Activated naive CD4-positive, alpha-beta T cell treated with anti-CD3 and anti-CD28 coated beads, Interleukin-2, amount 50 U/mL, for 72 hours (primary cell): Measurements from ENCODE around the gene FREM3. TPM values are rescaled to one million over a fixed set of nuclear protein-coding genes. Genes with fewer than 3 reads are reported as not detected.
"Not testable (repeated sequence)": the region's sequence is repeated elsewhere in the genome, so short reads cannot be mapped to it uniquely, and the experiment has no call there.

Experiments used
- ATAC-seq, 2 donors: fragments of 150-1000 bp; cut with Tn5 transposase; 2 replicates each; pipeline ENCODE4 v1.10.0; 2021; ENCODE audit warnings: mild to moderate bottlenecking in 2 of 2, moderate library complexity in 2 of 2
- DNase-seq, 2 donors: peaks; one replicate each; pipeline ENCODE4 v3.0.0; 2021 to 2022; ENCODE audit warnings: low spot score in 2 of 2
- H3K27ac Mint-ChIP-seq, 2 donors: one replicate each; pipeline ENCODE4 v1.8.0; 2022; ENCODE audit warnings: mild to moderate bottlenecking in 2 of 2, mixed read lengths in 2 of 2
- H3K36me3 Mint-ChIP-seq, 2 donors: one replicate each; pipeline ENCODE4 v1.8.0; 2022; ENCODE audit warnings: mixed read lengths in 2 of 2
- H3K9me3 Mint-ChIP-seq, 2 donors: one replicate each; pipeline ENCODE4 v1.8.0; 2022; ENCODE audit warnings: mixed read lengths in 2 of 2
- total RNA-seq, 2 donors: library from RNA; stranded (reverse); gene quantifications; one replicate each; pipeline ENCODE4 v1.2.3, GENCODE V29; 2022

The FREM3 gene
- total RNA-seq, 2 donors from 2014 or later = not detected

- peaks cover 0 to 14% of the 10 kb centered on the region in 2 donors for H3K36me3 Mint-ChIP-seq
- peaks cover 0 to 5% of the 10 kb centered on the region in 2 donors for H3K9me3 Mint-ChIP-seq
- DNase-seq (no peak), ATAC-seq (peak in 1 of 2 donors; percentile 16)
- H3K27ac Mint-ChIP-seq = no peak overlapping the region
Observed at GRCh38 chr4:143699331-143700045, 987 bp downstream of the FREM3 start.

- H3K36me3 Mint-ChIP-seq = peaks cover 0 to 12% of the 10 kb centered on the region in 2 donors
Observed at GRCh38 chr4:143693856-143694255, 6.6 kb downstream of the FREM3 start.

DNA sequence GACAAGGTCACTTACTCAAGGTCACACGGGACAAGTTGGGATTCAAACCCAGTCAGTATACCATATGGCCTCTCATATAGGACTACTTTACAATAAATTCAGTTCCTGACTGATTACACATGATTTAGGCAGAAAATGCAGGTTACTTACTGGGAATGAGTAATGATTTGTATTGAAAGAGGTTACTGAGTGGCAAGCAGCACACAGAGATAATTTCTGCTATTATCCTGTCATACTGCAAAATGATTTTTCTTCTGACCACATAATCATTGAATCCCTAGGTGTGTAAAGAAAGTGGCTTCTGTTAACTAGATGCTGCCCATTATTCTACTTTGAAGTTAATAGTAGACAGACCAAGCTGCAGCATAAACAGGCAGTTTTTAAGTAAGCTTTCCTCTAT lies 8.2 kb downstream of the FREM3 start:
- ATAC-seq = no peak
- Mint-ChIP-seq H3K9me3 (peaks cover 10 to 11% of the 10 kb centered on the region in 2 donors), H3K36me3 (peaks cover 0 to 8% of the 10 kb centered on the region in 2 donors), H3K27ac (no peak overlapping the region)
- no peak for DNase-seq

More at GRCh38 chr4:143693856-143694255, 6.6 kb downstream of the FREM3 start:
- DNase-seq = no peak
- Mint-ChIP-seq H3K27ac (no peak overlapping the region), H3K9me3 (peaks cover 8 to 10% of the 10 kb centered on the region in 2 donors)
- ATAC-seq = no peak

GRCh38 chr4:143679434-143679833 lies 21.0 kb downstream of the FREM3 start:
- peaks cover 14 to 16% of the 10 kb centered on the region in 2 donors for H3K36me3 Mint-ChIP-seq
- H3K9me3 Mint-ChIP-seq = peaks cover 15 to 17% of the 10 kb centered on the region in 2 donors
- DNase-seq (no peak), ATAC-seq (no peak)
- H3K27ac Mint-ChIP-seq = no peak overlapping the region

GRCh38 chr4:143673629-143674028 lies 26.8 kb downstream of the FREM3 start:
- peaks cover 5 to 11% of the 10 kb centered on the region in 2 donors for H3K9me3 Mint-ChIP-seq
- not testable (repeated sequence) for H3K27ac Mint-ChIP-seq, H3K36me3 Mint-ChIP-seq, DNase-seq, ATAC-seq

GRCh38 chr4:143668930-143669552 lies 31.4 kb downstream of the FREM3 start:
- no peak for ATAC-seq
- Mint-ChIP-seq H3K9me3 (peaks cover under 1 to 8% of the 10 kb centered on the region in 2 donors), H3K36me3 (peaks cover 1 to 15% of the 10 kb centered on the region in 2 donors), H3K27ac (no peak overlapping the region)
- DNase-seq = no peak

GRCh38 chr4:143667461-143667860 lies 33.0 kb downstream of the FREM3 start:
- Mint-ChIP-seq H3K36me3 (peaks cover 10 to 19% of the 10 kb centered on the region in 2 donors), H3K9me3 (peaks cover 7 to 13% of the 10 kb centered on the region in 2 donors)
- no peak for ATAC-seq

DNA sequence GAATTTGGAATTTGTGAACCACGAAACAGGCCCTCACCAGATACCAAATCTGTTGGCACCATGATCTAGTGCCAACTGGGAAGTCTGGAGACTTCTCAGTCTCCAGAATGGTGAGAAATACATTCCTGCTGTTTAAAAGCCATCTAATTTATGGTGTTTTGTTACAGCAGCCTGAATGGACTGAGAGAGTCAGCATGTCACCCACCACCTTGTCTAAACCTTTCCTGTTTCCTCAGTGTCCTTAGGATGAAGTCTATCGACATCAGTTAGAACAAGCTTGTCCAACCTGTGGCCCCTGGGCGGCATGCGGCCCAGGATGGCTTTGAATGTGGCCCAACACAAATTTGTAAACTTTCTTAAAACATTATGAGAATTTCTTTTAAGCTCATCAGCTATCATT lies 42.1 kb downstream of the FREM3 start:
- H3K36me3 Mint-ChIP-seq = peaks cover 2 to 5% of the 10 kb centered on the region in 2 donors
- ATAC-seq (no peak), DNase-seq (no peak)
- H3K27ac Mint-ChIP-seq = no peak overlapping the region
- peaks cover under 1 to 3% of the 10 kb centered on the region in 2 donors for H3K9me3 Mint-ChIP-seq

More at GRCh38 chr4:143667461-143667860, 33.0 kb downstream of the FREM3 start:
- no peak for DNase-seq
- no peak overlapping the region for H3K27ac Mint-ChIP-seq

- H3K9me3 Mint-ChIP-seq = peaks cover 0 to 3% of the 10 kb centered on the region in 2 donors
- H3K27ac Mint-ChIP-seq = no peak overlapping the region
- ATAC-seq = no peak
- no peak for DNase-seq
- H3K36me3 Mint-ChIP-seq = no peaks in the 10 kb centered on the region
Observed at GRCh38 chr4:143654571-143654970, 45.9 kb downstream of the FREM3 start.

GRCh38 chr4:143653031-143653430 lies 47.4 kb downstream of the FREM3 start:
- ATAC-seq = no peak
- no peak for DNase-seq
- Mint-ChIP-seq H3K36me3 (peaks cover 7 to 13% of the 10 kb centered on the region in 2 donors), H3K9me3 (peaks cover 9 to 10% of the 10 kb centered on the region in 2 donors), H3K27ac (no peak overlapping the region)

DNA sequence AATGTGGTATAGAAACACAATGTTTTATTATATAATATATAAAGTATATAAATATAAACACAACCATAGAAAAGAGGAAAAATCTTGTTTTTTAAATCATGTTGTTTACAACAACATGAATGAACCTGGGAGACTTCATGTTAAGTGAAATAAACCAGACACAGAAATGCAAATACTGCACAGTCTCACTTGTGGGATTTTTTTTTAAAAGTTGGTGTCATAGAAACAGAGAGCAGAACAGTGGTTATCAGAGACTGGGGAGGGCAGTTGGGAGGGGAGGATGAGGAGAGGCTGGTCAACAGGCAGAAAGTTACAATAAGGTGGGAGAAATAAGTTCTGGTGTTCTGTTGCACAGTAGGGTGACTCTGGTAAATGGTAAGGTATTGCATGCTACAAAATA lies 57.1 kb downstream of the FREM3 start:
- no peak for ATAC-seq
- Mint-ChIP-seq H3K9me3 (peaks cover 11 to 17% of the 10 kb centered on the region in 2 donors), H3K27ac (no peak overlapping the region), H3K36me3 (peaks cover 20 to 21% of the 10 kb centered on the region in 2 donors)
- no peak for DNase-seq

- H3K36me3 Mint-ChIP-seq = peaks cover 12 to 13% of the 10 kb centered on the region in 2 donors
- no peak overlapping the region for H3K27ac Mint-ChIP-seq
- H3K9me3 Mint-ChIP-seq = peaks cover 7 to 9% of the 10 kb centered on the region in 2 donors
- no peak for DNase-seq
- no peak for ATAC-seq
Observed at GRCh38 chr4:143642611-143643010, 57.9 kb downstream of the FREM3 start.

GRCh38 chr4:143641361-143641760 lies 59.1 kb downstream of the FREM3 start:
- no peak overlapping the region for H3K27ac Mint-ChIP-seq
- no peak for ATAC-seq

DNA sequence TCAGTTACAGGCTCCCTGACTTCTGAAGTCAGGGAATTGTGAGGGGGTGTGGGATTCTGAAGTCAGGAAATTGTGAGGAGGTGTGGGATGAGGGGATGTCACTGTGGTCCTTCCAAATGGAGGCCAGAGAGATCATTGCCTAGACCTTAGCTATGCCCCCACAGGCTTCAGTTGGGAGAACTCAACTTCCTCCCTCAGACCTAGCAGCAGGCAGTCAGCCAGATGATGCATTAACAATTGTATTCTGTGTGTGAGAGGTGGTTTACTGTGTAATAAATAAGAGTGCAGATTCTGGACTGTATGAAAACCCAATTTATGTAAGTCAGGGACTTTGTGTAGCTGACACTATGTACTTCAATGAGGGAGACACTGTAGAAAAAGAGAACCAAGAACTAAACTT lies 65.7 kb downstream of the FREM3 start:
- no peaks in the 10 kb centered on the region for H3K9me3 Mint-ChIP-seq

More at GRCh38 chr4:143641361-143641760, 59.1 kb downstream of the FREM3 start:
- Mint-ChIP-seq H3K9me3 (peaks cover under 1% of the 10 kb centered on the region in 2 donors), H3K36me3 (peaks cover under 1 to 1% of the 10 kb centered on the region in 2 donors)
- DNase-seq = no peak

GRCh38 chr4:143633833-143634232 lies 66.6 kb downstream of the FREM3 start:
- no peak overlapping the region for H3K27ac Mint-ChIP-seq

More for the DNA sequence above, 65.7 kb downstream of the FREM3 start:
- no peak for DNase-seq
- Mint-ChIP-seq H3K27ac (no peak overlapping the region), H3K36me3 (no peaks in the 10 kb centered on the region)
- no peak for ATAC-seq

DNA sequence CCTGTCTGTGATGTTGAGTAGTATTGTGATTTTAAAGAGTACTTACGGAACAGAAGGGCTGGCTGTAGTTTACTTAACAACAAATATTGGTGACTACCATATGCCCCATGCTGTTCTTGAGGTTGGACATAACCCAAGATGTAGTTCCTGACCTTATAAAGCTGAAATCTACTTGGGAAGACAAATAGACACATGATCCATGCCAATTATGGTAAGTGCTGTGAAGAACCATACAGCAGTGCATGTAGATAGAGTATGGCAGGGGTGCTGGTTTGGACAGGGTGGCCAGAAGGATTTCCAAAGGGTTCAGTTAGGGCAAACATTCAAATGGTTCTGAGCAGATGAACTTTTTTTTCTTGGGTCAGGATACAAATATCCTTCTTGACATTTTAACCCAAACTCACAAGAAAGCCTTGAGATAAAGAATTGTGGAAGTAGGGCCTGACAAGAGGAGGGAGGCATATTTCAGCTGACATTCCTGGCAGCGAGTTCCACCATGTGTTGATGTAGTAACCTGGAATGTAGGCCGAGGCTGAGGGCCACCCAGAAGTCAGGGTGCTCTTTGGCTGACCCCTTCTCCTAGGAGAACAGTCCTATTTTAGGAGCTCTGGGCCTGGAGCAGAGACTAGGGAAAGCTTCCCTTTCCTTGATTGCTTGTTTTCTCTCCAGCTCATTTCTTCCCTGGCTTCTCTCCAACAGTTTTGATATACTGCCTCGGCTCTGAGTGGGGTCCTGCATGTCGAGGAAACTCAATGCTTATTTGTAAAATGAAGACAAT lies 74.2 kb downstream of the FREM3 start:
- DNase-seq (no peak), ATAC-seq (no peak)
- no peaks in the 10 kb centered on the region for H3K9me3 Mint-ChIP-seq
- H3K36me3 Mint-ChIP-seq = no peaks in the 10 kb centered on the region
- H3K27ac Mint-ChIP-seq = no peak overlapping the region

More at GRCh38 chr4:143633833-143634232, 66.6 kb downstream of the FREM3 start:
- no peak for DNase-seq
- no peak for ATAC-seq
- Mint-ChIP-seq H3K9me3 (no peaks in the 10 kb centered on the region), H3K36me3 (no peaks in the 10 kb centered on the region)

- Mint-ChIP-seq H3K36me3 (no peaks in the 10 kb centered on the region), H3K9me3 (no peaks in the 10 kb centered on the region), H3K27ac (no peak overlapping the region)
- no peak for ATAC-seq
- no peak for DNase-seq
Observed at GRCh38 chr4:143625632-143626031, 74.8 kb downstream of the FREM3 start.
